ENCODE measurements around the gene BLM.
"Not testable (repeated sequence)": the region's sequence is repeated elsewhere in the genome, so short reads cannot be mapped to it uniquely, and the experiment has no call there.

The BLM gene

GRCh38 chr15:90740545-90740944 lies 23.4 kb downstream of the BLM start:
- DNase-seq (ENCODE audit: low read depth), result not testable (repeated sequence)

GRCh38 chr15:90742087-90742486 lies 24.9 kb downstream of the BLM start:
- no peak for DNase-seq (ENCODE audit: low read depth)

GRCh38 chr15:90743407-90743806 lies 26.3 kb downstream of the BLM start:
- no peak for DNase-seq (ENCODE audit: low read depth)

- no peak for DNase-seq (ENCODE audit: low read depth)
Measured at GRCh38 chr15:90744759-90745402, 27.7 kb downstream of the BLM start.

- no peak for DNase-seq (ENCODE audit: low read depth)
Measured at GRCh38 chr15:90749754-90750153, 32.6 kb downstream of the BLM start.

GRCh38 chr15:90750186-90750585 lies 33.0 kb downstream of the BLM start:
- DNase-seq (ENCODE audit: low read depth), result no peak

- DNase-seq (ENCODE audit: low read depth), result no peak
Measured at GRCh38 chr15:90751300-90751825, 34.2 kb downstream of the BLM start.

GRCh38 chr15:90756916-90757315 lies 39.8 kb downstream of the BLM start:
- DNase-seq (ENCODE audit: low read depth), result no peak

- DNase-seq (ENCODE audit: low read depth), result no peak
Measured at GRCh38 chr15:90757461-90757860, 40.3 kb downstream of the BLM start.

GRCh38 chr15:90760661-90761232 lies 43.6 kb downstream of the BLM start:
- no peak for DNase-seq (ENCODE audit: low read depth)

GRCh38 chr15:90761629-90762028 lies 44.5 kb downstream of the BLM start:
- no peak for DNase-seq (ENCODE audit: low read depth)

- no peak for DNase-seq (ENCODE audit: low read depth)
Measured at GRCh38 chr15:90762109-90762508, 45.0 kb downstream of the BLM start.

GRCh38 chr15:90763366-90764099 lies 46.4 kb downstream of the BLM start:
- no peak for DNase-seq (ENCODE audit: low read depth)

GRCh38 chr15:90765531-90765930 lies 48.4 kb downstream of the BLM start:
- no peak for DNase-seq (ENCODE audit: low read depth)

- no peak for DNase-seq (ENCODE audit: low read depth)
Measured at GRCh38 chr15:90765966-90766365, 48.8 kb downstream of the BLM start.

GRCh38 chr15:90769375-90769774 lies 52.2 kb downstream of the BLM start:
- no peak for DNase-seq (ENCODE audit: low read depth)

- no peak for DNase-seq (ENCODE audit: low read depth)
Measured at GRCh38 chr15:90773485-90773884, 56.3 kb downstream of the BLM start.

GRCh38 chr15:90774731-90775514 lies 57.8 kb downstream of the BLM start:
- no peak for DNase-seq (ENCODE audit: low read depth)

- no peak for DNase-seq (ENCODE audit: low read depth)
Measured at GRCh38 chr15:90780916-90781315, 63.8 kb downstream of the BLM start.

GRCh38 chr15:90782442-90782841 lies 65.3 kb downstream of the BLM start:
- no peak for DNase-seq (ENCODE audit: low read depth)

- no peak for DNase-seq (ENCODE audit: low read depth)
Measured at GRCh38 chr15:90787881-90788280, 70.7 kb downstream of the BLM start.

- no peak for DNase-seq (ENCODE audit: low read depth)
Measured at GRCh38 chr15:90789462-90789861, 72.3 kb downstream of the BLM start.

Measured in T follicular helper cell (primary cell).